PC-9 (cell line): Measurements from ENCODE around the gene RNF212. TPM values are rescaled to one million over a fixed set of nuclear protein-coding genes. Genes with fewer than 3 reads are reported as not detected.
A peak's percentile ranks its signal among the peaks of the same experiment; 100 is the strongest.

ENCODE experiments used
- BruUV-seq: library from RNA; stranded (reverse); fragments of 400-500 nt; replicated peaks from 2 replicates; lab custom pipeline; 2021; lab: Mats Ljungman, UMichigan
- CTCF ChIA-PET: fragments of 300-600 bp; sonication (Branson Sonifier 250); formaldehyde crosslinking; loops from one replicate; lab custom pipeline; 2022; ENCODE audit warnings: antibody characterized with exemption; lab: Charles Lee
- POLR2A ChIA-PET: fragments of 300-600 bp; sonication (Branson Sonifier 250); formaldehyde crosslinking; loops from one replicate; lab custom pipeline; 2022; ENCODE audit warnings: antibody characterized with exemption; ENCODE audit not compliant: unreplicated experiment; lab: Charles Lee
- DNase-seq, 2 experiments: peaks; one replicate each; pipeline versions ENCODE4 v3.0.0 to v3.0.0-alpha.2; 2015 to 2022; ENCODE audit warnings: mixed read lengths in 1 of 2
- H2AFZ ChIP-seq: fragments of 200-600 bp; sonication (generic); 2 replicates; pipeline ENCODE4 v1.8.1; 2017; ENCODE audit warnings: antibody characterized with exemption
- H3F3A ChIP-seq: fragments of 200-600 bp; sonication (generic); 2 replicates; pipeline ENCODE4 v1.8.1; 2017; ENCODE audit warnings: antibody characterized with exemption, mild to moderate bottlenecking, low read depth; ENCODE audit not compliant: insufficient read depth
- H3K27ac ChIP-seq: fragments of 200-600 bp; sonication (generic); 2 replicates; pipeline ENCODE4 v1.6.1; 2016; ENCODE audit warnings: mixed run types
- H3K27me3 ChIP-seq: fragments of 200-600 bp; sonication (generic); 2 replicates; pipeline ENCODE4 v1.6.1; 2016; ENCODE audit warnings: low read depth, mixed run types; ENCODE audit not compliant: insufficient read depth
- H3K36me3 ChIP-seq: fragments of 200-600 bp; sonication (generic); 2 replicates; pipeline ENCODE4 v1.6.1; 2016; ENCODE audit warnings: low read depth, mixed run types
- H3K4me1 ChIP-seq: fragments of 200-600 bp; sonication (generic); replicated peaks from 2 replicates; pipeline ENCODE4 v1.6.1; 2016; ENCODE audit warnings: mixed run types; ENCODE audit not compliant: insufficient read depth
- H3K4me2 ChIP-seq: fragments of 200-600 bp; sonication (generic); 2 replicates; pipeline ENCODE4 v1.6.1; 2017; ENCODE audit warnings: mixed run types
- H3K4me3 ChIP-seq: fragments of 200-600 bp; sonication (generic); 2 replicates; pipeline ENCODE4 v1.6.1; 2016; ENCODE audit warnings: mixed run types
- H3K79me2 ChIP-seq: fragments of 200-600 bp; sonication (generic); 2 replicates; pipeline ENCODE4 v1.6.1; 2017; ENCODE audit warnings: low read depth, mixed run types
- H3K9me2 ChIP-seq: fragments of 200-600 bp; sonication (generic); 2 replicates; pipeline ENCODE4 v1.8.1; 2017; ENCODE audit warnings: mild to moderate bottlenecking; ENCODE audit not compliant: insufficient read depth
- H3K9me3 ChIP-seq: fragments of 200-600 bp; sonication (generic); 2 replicates; pipeline ENCODE4 v1.8.1; 2016; ENCODE audit warnings: low read depth; ENCODE audit not compliant: insufficient read depth
- H4K20me1 ChIP-seq: fragments of 200-600 bp; sonication (generic); 2 replicates; pipeline ENCODE4 v1.8.1; 2017; ENCODE audit not compliant: insufficient read depth
- EZH2 ChIP-seq: fragments of 200-600 bp; sonication (generic); IDR thresholded peaks from 2 replicates; pipeline ENCODE4 v1.8.0; 2017; ENCODE audit warnings: antibody characterized with exemption, low read depth
- intact Hi-C: fragments of 100-400 bp; cut with micrococcal nuclease; formaldehyde crosslinking; loops from one replicate; pipeline ENCODE4 v1.10.0; 2022; ENCODE audit not compliant: unreplicated experiment
- total RNA-seq: library from RNA; stranded (reverse); gene quantifications from 2 replicates; pipeline ENCODE4 v1.2.3, GENCODE V29; 2021
- TF ChIP-seq, protein P1 (sequence below): fragments of 200-600 bp; sonication (generic); conservative IDR thresholded peaks from 2 replicates; pipeline ENCODE4 v1.6.1; 2017; ENCODE audit warnings: mixed run types, antibody characterized with exemption, mild to moderate bottlenecking, moderate library complexity

Gene RNF212
- total RNA-seq, 1 experiment from 2014 or later, result 4.2 TPM

DNA sequence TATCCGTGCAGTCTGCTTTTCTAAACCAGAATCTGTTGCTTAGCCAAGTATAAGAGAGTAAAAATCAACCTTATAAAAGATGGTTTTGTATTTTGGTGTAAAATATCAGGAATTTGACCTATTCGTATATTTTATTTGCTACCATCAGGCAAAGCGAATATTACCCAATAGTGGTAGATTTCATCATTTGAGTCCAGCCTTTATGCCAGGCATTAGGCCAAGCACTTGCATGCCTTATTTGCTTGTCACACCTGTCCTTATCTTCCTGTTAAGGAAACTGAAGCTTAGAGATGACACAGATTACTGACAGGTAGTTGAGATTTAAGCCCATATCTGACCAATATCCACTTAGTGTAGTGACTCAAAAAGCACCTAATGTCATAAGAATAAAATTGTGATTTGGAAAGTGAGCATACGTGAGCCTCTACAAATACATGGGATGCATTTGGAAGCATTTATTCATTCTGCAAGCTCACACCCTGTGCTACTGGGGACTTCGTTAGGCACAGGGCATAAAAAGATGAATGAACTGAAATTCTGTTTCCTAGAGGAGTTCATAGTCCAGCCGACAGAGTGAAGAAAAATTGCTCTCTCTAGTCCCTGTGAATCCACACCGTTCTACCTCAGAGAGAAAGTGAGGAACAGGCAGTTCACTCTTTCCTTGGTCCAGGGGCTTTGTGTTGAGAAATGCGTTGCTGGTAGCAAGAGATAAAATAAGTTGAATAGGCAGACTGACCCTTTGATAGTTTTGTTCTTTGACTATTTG is 2.3 kb upstream of the RNF212 start:
- Histone ChIP-seq H3K9me3 (no peaks in the 10 kb centered on the region), H3K27ac (no peak overlapping the region), H4K20me1 (no peaks in the 10 kb centered on the region), H3F3A (peaks cover 13% of the 10 kb centered on the region), H2AFZ (no peak overlapping the region), H3K9me2 (no peaks in the 10 kb centered on the region; the same call in 1 of the 2 replicates), H3K4me2 (peak overlapping the region; percentile 51), H3K79me2 (no peaks in the 10 kb centered on the region), H3K4me3 (no peak overlapping the region; the same call in 1 of the 2 replicates), H3K4me1 (peaks cover 14% of the 10 kb centered on the region), H3K27me3 (peaks cover 15% of the 10 kb centered on the region), H3K36me3 (no peaks in the 10 kb centered on the region)
- TF ChIP-seq, protein P1, sequence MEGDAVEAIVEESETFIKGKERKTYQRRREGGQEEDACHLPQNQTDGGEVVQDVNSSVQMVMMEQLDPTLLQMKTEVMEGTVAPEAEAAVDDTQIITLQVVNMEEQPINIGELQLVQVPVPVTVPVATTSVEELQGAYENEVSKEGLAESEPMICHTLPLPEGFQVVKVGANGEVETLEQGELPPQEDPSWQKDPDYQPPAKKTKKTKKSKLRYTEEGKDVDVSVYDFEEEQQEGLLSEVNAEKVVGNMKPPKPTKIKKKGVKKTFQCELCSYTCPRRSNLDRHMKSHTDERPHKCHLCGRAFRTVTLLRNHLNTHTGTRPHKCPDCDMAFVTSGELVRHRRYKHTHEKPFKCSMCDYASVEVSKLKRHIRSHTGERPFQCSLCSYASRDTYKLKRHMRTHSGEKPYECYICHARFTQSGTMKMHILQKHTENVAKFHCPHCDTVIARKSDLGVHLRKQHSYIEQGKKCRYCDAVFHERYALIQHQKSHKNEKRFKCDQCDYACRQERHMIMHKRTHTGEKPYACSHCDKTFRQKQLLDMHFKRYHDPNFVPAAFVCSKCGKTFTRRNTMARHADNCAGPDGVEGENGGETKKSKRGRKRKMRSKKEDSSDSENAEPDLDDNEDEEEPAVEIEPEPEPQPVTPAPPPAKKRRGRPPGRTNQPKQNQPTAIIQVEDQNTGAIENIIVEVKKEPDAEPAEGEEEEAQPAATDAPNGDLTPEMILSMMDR, result no peak
- TF ChIP-seq EZH2, result no peak
- DNase-seq, result peak in 1 of 2 experiments; percentile 77
- POLR2A ChIA-PET, result interaction anchor here (0.6 to 0.7 kb wide), 2 partner anchors 134 to 441 kb away, joined by 3 to 4 read pairs; partner anchors contain the start of gene MYL5
- intact Hi-C loops, result no loop called here
- no TSS peak for BruUV-seq
- CTCF ChIA-PET, result no interaction called here

DNA sequence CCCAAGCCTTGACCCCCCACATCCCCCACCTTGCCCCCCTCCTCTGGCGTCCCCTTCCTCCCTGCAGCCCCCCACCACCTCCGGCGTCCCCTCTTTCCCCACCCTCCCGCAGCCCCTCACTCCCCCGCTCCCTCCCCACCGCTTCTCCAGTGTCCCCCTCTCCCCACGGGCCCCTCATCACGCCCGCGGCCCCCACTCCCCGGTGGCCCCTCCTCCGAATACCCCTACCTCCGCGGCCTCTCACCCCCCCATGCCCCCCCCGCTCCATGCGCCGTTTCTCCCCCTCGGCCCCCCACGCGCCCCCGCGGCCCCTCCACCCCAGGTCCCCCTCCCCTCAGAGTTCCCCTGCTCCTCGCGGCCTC is 562 bp downstream of the RNF212 start:
- no peak overlapping the region for H3K27ac ChIP-seq
- peaks cover 14% of the 10 kb centered on the region for H3K4me1 ChIP-seq
- H3K4me3 ChIP-seq, result no peak overlapping the region
- DNase-seq, result no peak
- no peaks in the 10 kb centered on the region for H4K20me1 ChIP-seq
- peaks cover 20% of the 10 kb centered on the region for H3F3A ChIP-seq
- intact Hi-C loops, result no loop called here
- BruUV-seq, result no TSS peak
- TF ChIP-seq, protein P1, result no peak
- TF ChIP-seq EZH2, result no peak
- H3K9me3 ChIP-seq, result no peaks in the 10 kb centered on the region; the same call in 1 of the 2 replicates
- H3K9me2 ChIP-seq, result no peaks in the 10 kb centered on the region
- H3K79me2 ChIP-seq, result no peaks in the 10 kb centered on the region
- H3K27me3 ChIP-seq, result peaks cover 30% of the 10 kb centered on the region
- ChIA-PET CTCF (no interaction called here), POLR2A (no interaction called here)
- no peak overlapping the region for H3K4me2 ChIP-seq
- H2AFZ ChIP-seq, result no peak overlapping the region
- no peaks in the 10 kb centered on the region for H3K36me3 ChIP-seq

- Histone ChIP-seq H3K36me3 (no peaks in the 10 kb centered on the region), H3K4me3 (no peak overlapping the region), H3K4me2 (no peak overlapping the region), H3K4me1 (peaks cover 14% of the 10 kb centered on the region), H3K9me2 (no peaks in the 10 kb centered on the region), H3K27ac (no peak overlapping the region), H3K9me3 (no peaks in the 10 kb centered on the region; the same call in 1 of the 2 replicates), H2AFZ (no peak overlapping the region), H3K79me2 (no peaks in the 10 kb centered on the region), H3F3A (peaks cover 20% of the 10 kb centered on the region), H4K20me1 (no peaks in the 10 kb centered on the region), H3K27me3 (peaks cover 30% of the 10 kb centered on the region)
- intact Hi-C loops, result no loop called here
- no peak for DNase-seq
- TF ChIP-seq EZH2, result no peak
- TF ChIP-seq, protein P1, result no peak
- BruUV-seq, result no TSS peak
- ChIA-PET CTCF (no interaction called here), POLR2A (no interaction called here)
Measured at GRCh38 chr4:1112174-1112820, 1.1 kb downstream of the RNF212 start.
